HG02852 (cell line): ENCODE measurements around the gene SPPL3.

Experiments
- ATAC-seq: cut with Tn5 transposase; IDR thresholded peaks from one replicate; pipeline ENCODE4 v1.9.1; 2021; ENCODE audit warnings: mild to moderate bottlenecking, moderate library complexity; ENCODE audit not compliant: unreplicated experiment

Gene SPPL3

GRCh38 chr12:120879102-120879501 is 25.1 kb downstream of the SPPL3 start:
- ATAC-seq, result no peak

DNA sequence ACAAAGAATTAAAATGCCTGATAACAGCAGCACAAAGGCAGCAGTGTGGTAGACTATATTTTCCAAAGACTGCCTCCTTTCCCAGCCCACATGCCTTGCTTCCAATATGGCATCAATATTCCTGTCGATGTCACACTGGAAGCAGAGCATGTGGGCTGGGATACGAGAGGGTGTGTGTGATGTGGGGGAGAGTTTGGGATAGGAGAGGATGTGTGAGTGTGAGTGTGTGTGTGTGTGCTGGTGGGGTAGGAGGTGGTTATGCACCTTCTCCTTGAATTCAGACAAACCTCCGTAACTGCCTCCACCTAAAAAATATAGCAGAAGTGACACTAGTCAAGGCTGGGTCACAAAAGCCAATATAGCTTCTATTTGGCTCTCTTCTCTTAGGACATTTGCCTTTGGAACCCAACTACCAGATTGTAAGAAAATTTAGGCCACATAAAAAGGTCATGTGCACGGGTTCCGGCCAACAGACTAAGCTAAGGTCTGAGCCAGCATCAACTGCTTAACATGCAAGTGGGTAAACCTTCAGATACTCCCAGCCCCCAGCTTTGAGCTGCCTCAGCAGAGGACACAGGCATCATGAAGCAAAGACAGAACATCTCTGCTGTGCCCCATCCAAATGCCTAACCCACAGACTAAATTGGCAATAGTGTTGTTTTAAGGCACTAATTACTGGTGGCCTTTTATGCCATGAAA is 29.5 kb downstream of the SPPL3 start:
- no peak for ATAC-seq

- no peak for ATAC-seq
Observed at GRCh38 chr12:120873226-120873625, 30.9 kb downstream of the SPPL3 start.

DNA sequence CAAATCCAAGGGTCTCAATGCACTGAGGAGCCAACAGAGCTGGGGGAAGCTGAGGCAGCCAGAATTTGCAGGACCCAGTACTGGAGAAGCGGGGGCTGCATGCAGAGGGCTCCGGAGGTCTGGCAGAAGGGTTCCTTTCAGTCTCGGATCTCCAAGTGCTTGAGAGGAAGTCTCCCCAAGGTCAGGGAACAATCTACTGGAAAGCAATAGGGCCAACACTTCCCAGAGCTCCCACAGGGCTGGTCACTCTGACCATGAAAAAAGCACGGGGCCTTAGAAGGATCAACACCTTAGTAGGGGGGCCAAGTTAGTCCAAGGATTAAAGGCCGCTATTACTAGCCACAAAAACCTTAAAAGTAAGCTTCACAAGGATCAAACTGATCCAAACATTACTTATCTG is 31.7 kb downstream of the SPPL3 start:
- no peak for ATAC-seq

DNA sequence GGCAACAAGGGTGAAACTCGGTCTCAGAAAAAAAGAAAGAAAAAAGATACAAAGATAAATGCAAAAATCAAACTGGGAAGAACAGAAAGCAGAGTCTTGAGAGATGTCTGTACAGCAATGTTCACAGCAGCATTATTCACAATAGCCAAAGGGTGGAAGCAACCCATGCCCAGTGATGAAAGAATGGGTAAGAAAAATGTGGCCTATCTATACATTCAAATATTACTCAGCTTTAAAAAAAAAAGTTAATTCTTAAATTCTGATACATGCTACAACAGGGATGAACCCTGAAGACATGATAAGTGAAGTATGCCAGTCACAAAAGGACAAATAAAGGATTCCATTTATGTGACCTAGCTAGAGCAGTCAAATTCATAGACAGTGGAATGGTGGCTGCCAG is 33.7 kb downstream of the SPPL3 start:
- no peak for ATAC-seq

DNA sequence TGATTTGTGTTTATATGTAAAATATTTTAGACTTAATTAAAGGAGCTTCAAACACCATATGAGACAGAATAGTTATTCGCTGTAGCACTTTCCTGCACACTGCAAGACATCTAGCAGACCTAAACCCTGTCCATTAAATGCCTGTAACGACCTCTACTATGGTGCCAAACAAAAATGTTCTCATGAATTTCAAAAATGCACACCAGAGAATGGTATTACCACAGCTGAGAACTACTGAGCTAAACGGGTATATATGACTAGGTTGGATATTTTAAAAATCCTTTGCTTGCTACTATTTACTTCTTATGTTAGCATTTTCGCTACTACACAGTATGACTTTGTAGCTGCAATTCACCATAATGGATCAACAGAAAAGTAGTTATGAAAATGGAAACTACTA is 34.8 kb downstream of the SPPL3 start:
- ATAC-seq, result no peak

DNA sequence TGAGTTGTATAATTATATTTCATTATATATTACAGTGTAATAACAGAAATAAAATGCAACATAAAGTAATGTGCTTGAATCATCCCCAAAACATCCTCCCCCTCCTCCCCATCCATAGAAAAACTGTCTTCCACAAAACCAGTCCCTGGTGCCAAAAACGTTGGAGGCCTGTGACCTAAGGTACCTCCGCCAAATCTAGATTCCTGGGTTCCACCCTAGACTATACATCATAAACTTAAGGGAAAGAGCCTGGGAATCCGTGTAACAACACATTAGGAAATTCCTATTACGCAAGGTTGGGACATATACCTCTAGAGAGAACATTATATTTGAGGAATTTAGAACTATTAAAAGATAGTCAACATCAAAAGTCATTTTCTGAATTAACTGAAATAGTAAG is 38.0 kb downstream of the SPPL3 start:
- ATAC-seq, result no peak

DNA sequence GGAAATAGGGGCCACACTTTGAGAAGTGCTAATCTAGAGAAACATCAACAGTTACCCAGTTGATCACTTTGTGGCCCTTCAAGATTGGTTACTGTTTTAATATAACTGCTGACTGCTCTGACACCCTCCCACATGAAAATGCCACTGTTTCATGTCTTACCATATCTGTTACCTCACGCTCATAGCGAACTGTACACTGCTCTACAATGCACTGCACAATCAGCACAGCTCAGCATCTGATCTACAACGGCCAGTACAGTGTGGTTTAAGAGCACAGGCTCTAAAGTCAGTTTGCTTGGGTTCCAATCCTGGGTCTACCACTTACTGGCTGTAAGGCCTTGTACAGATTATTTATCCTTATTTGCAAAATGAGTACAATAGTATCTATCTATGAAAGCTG is 39.1 kb downstream of the SPPL3 start:
- ATAC-seq, result no peak

GRCh38 chr12:120862664-120863063 is 41.5 kb downstream of the SPPL3 start:
- no peak for ATAC-seq

- no peak for ATAC-seq
Observed at GRCh38 chr12:120861074-120861795, 42.9 kb downstream of the SPPL3 start.

DNA sequence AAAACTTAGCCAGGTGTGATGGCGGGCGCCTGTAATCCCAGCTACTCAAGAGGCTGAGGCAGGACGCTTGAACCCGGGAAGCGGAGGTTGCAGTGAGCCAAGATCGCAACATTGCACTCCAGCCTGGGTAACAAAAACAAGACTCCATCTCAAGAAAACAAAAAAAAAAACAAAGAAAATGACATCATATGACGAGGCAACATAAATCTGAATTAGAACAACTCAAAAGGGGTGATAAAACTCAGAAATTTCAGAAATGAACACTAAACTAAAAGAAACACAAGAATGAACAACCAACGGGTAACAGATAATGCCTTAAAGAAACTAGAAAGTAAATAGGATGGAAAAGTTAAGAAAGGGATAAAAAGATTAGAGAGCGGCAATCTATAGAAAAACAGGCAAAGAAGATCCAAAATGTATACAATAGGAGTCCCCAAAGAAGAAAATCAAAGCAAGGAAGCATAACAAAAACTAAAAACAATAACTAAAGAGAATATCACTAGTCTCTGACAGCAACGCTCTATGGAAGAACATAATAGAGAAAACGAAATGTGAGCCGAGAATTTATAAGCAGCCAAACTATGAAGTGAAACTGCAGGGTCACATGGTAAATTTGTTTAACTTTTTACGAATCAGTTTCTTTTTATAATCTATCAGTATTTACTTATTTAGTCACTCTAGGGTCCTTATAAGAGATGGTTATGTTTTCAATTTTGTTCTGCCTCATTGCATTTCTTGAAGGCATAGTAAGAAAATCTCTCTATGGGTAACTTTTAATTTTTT is 45.7 kb downstream of the SPPL3 start:
- ATAC-seq, result no peak

GRCh38 chr12:120856980-120857379 is 47.2 kb downstream of the SPPL3 start:
- no peak for ATAC-seq

DNA sequence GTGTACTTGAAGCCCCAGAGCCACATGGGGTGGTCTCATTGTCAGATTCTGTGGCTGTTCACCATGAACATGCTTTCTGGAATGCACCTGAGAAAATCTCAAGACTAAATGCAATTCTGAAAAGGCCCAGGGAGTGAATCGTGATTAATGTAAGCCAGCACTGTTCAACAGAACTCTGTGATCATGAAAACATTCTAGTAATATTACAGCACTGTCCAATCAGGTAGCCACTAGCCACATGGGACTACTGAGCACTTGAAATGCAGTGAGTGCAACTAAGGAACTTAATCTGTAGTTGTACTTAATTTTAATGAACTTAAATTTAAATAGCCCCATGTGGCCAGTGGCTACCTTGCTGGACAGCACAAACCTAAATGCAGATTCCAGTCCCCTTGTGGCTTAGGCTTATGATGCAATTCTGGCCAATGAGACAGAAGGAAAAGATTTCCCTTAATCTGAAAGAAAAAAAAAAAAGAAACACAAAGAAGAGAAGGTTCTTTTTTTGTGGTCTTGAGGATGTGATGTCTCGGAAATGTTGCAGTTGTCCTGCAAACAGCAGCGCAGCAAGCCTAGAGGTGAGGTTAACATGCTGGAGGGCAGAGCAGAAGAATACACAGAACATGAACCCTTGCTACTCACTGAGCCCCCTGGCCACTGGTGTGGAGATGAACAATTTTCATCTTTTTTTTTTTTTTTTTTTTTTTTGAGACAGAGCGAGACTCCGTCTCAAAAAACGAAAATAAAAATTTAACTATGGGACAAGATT is 48.2 kb downstream of the SPPL3 start:
- ATAC-seq, result no peak

DNA sequence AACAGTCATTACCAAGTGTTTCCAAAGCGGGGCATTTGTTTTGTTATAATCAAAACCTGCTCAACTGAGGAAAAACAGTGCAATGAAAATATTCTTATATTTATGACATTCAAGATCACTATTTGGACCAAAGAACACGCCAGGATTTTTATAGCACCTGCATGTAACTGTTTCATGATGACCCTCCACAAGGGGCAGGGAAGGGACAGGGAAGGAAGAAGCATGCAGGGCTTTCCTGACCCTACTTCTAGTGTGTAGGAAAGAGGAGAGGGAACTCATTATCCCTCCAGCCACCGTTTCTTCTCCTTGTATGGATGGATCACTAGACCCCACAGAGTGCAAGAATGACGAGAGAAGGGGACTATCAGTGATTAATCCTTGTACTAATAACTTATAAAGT is 49.4 kb downstream of the SPPL3 start:
- ATAC-seq, result no peak

DNA sequence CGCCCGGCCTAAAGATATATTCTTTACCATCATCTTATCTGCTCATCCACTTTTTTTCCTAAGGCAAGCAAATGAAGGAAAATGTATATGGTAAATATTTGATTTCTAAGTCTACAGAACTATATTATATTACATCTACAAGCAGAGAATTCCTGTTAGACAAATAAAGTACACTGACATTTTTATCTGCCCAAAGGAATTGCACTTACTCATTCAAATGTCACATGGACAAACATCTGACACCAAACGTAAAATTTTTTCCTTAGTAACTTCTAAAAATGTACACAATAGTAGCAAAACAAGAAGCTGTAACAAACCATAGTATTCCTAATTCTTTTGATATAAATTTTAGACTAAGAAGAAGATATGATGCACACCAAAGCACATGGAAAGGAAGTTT is 51.0 kb downstream of the SPPL3 start:
- no peak for ATAC-seq

DNA sequence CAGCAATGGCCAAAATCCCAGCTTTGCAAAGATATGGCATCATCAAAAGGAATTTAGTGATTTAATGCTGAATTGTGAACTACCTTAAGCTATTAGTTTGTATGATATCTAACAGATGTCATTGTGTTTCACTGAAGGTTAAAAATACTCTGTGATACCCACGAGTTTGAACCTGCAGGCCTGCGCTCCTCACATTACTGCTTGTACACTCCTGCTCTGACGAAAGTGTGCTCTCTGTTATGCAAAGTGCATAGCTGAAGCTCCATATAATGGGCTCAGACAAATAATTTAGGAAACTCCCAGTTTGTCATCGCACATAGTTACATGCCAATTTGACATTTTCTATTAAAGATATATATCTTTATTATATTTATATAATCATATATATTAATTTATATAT is 52.2 kb downstream of the SPPL3 start:
- no peak for ATAC-seq

- peak; percentile 49 for ATAC-seq
Observed at GRCh38 chr12:120851444-120851843, 52.7 kb downstream of the SPPL3 start.

DNA sequence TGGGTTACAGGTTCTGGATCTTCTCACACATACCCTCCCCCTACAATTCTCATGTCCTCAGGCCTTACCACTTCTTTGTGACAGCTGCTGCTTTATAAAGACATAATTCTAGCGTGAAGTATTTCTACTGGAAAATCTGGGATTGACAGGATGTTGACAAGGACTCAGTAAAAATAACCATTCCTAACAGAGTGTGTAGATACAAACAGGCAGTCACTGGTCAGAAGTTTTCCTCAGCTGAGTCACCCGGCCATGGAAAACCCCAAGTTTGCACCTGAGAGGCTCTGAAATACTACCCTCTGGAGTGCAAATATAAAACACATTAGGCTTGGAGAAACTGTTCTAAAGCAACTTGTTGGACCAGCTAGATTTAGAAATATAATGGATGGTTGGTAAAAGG is 54.4 kb downstream of the SPPL3 start:
- ATAC-seq, result no peak

GRCh38 chr12:120847814-120848213 is 56.3 kb downstream of the SPPL3 start:
- peak; percentile 59 for ATAC-seq

- peak; percentile 18 for ATAC-seq
Observed at GRCh38 chr12:120847392-120847791, 56.8 kb downstream of the SPPL3 start.

GRCh38 chr12:120846721-120847120 is 57.4 kb downstream of the SPPL3 start:
- ATAC-seq, result no peak
